Measurements from ENCODE around the gene GPR176. TPM values are rescaled to one million over a fixed set of nuclear protein-coding genes. Genes with fewer than 3 reads are reported as not detected.

The GPR176 gene
- polyA plus RNA-seq, 3 donors, result 0.08 to 0.18 TPM; not detected in 1

- Mint-ChIP-seq H3K27ac (no peak overlapping the region), H3K27me3 (ENCODE audit: low read depth in 3 of 3) (no peaks in the 10 kb centered on the region), H3K36me3 (peaks cover 3% of the 10 kb centered on the region in 2 donors), H3K4me1 (peaks cover 21% of the 10 kb centered on the region), H3K9me3 (peaks cover 0 to 5% (median 0%) of the 10 kb centered on the region in 7 donors), H3K4me3 (no peak overlapping the region)
- Histone ChIP-seq H2AFZ (ENCODE audit: insufficient read depth, low read depth, low read length, poor library complexity, severe bottlenecking) (no peak overlapping the region), H3K4me1 (ENCODE audit: control insufficient read depth in 1 of 2, insufficient read depth in 2 of 2, low read length in 2 of 2) (peaks cover 8 to 11% of the 10 kb centered on the region in 2 donors), H3K79me2 (ENCODE audit: insufficient read depth, low read length) (peaks cover 9% of the 10 kb centered on the region), H3K9ac (ENCODE audit: insufficient read depth, low read length, poor library complexity, severe bottlenecking) (no peak overlapping the region), H3K36me3 (replicated peaks in 1 of 2; ENCODE audit: control insufficient read depth in 1 of 2, insufficient read depth in 2 of 2, low read length in 2 of 2) (no peaks in the 10 kb centered on the region), H4K20me1 (ENCODE audit: insufficient read depth, low read length) (no peaks in the 10 kb centered on the region), H3K9me3 (replicated peaks in 1 of 2; ENCODE audit: control insufficient read depth in 1 of 2, insufficient read depth in 1 of 2, low read length in 2 of 2) (no peaks in the 10 kb centered on the region), H3K27me3 (ENCODE audit: control insufficient read depth in 2 of 2, insufficient read depth in 2 of 2, low read length in 2 of 2) (no peaks in the 10 kb centered on the region), H3K27ac (ENCODE audit: low read depth in 1 of 2, low read length in 2 of 2) (no peak overlapping the region), H3K4me3 (replicated peaks in 1 of 3; ENCODE audit: low read depth in 2 of 3, low read length in 3 of 3) (no peak overlapping the region), H3K4me2 (replicated peaks; ENCODE audit: extremely low read depth, low read length, poor library complexity, severe bottlenecking) (no peak overlapping the region)
- 93% methylated on average over 2 of the region's 4 CpGs for WGBS (ENCODE audit: insufficient coverage)
- DNase-seq, result no peak
- intact Hi-C loops (cut with micrococcal nuclease), result loop anchor here (5.0 to 10.0 kb wide), 6 partner anchors 147 to 487 kb away; partner anchors contain the start of genes BMF (in 1 of the 2), BUB1B (in 1 of the 2) and EIF2AK4 (in 1 of the 2)
- TF ChIP-seq CTCF (IDR thresholded peaks at IDR 0.05), result no peak
Observed at GRCh38 chr15:39788108-39788507, 132.0 kb downstream of the GPR176 start.

- H3K9ac ChIP-seq (ENCODE audit: insufficient read depth, low read length, poor library complexity, severe bottlenecking), result no peak overlapping the region
- WGBS (ENCODE audit: insufficient coverage), result 0% methylated on average over 1 of the region's 1 CpG
- H3K36me3 ChIP-seq (replicated peaks in 1 of 2; ENCODE audit: control insufficient read depth in 1 of 2, insufficient read depth in 2 of 2, low read length in 2 of 2), result no peaks in the 10 kb centered on the region
- H3K27ac Mint-ChIP-seq, result no peak overlapping the region
- H3K4me3 Mint-ChIP-seq, result no peak overlapping the region
- peaks cover 0 to 5% (median 0%) of the 10 kb centered on the region in 7 donors for H3K9me3 Mint-ChIP-seq
- no peak overlapping the region for H2AFZ ChIP-seq (ENCODE audit: insufficient read depth, low read depth, low read length, poor library complexity, severe bottlenecking)
- no peak for TF ChIP-seq CTCF (IDR thresholded peaks at IDR 0.05)
- H3K36me3 Mint-ChIP-seq, result peaks cover 3% of the 10 kb centered on the region in 2 donors
- H3K4me1 ChIP-seq (ENCODE audit: control insufficient read depth in 1 of 2, insufficient read depth in 2 of 2, low read length in 2 of 2), result peaks cover 10 to 12% of the 10 kb centered on the region in 2 donors
- H3K4me3 ChIP-seq (replicated peaks in 1 of 3; ENCODE audit: low read depth in 2 of 3, low read length in 3 of 3), result no peak overlapping the region
- no peak for DNase-seq
- H3K4me2 ChIP-seq (replicated peaks; ENCODE audit: extremely low read depth, low read length, poor library complexity, severe bottlenecking), result no peak overlapping the region
- H4K20me1 ChIP-seq (ENCODE audit: insufficient read depth, low read length), result no peaks in the 10 kb centered on the region
- intact Hi-C loops (cut with micrococcal nuclease), result loop anchor here (5.0 to 10.0 kb wide), 6 partner anchors 147 to 487 kb away; partner anchors contain the start of genes BMF (in 1 of the 2), BUB1B (in 1 of the 2) and EIF2AK4 (in 1 of the 2)
- H3K27me3 ChIP-seq (ENCODE audit: control insufficient read depth in 2 of 2, insufficient read depth in 2 of 2, low read length in 2 of 2), result no peaks in the 10 kb centered on the region
- no peak overlapping the region for H3K27ac ChIP-seq (ENCODE audit: low read depth in 1 of 2, low read length in 2 of 2)
- H3K9me3 ChIP-seq (replicated peaks in 1 of 2; ENCODE audit: control insufficient read depth in 1 of 2, insufficient read depth in 1 of 2, low read length in 2 of 2), result no peaks in the 10 kb centered on the region
- no peaks in the 10 kb centered on the region for H3K27me3 Mint-ChIP-seq (ENCODE audit: low read depth in 3 of 3)
- H3K79me2 ChIP-seq (ENCODE audit: insufficient read depth, low read length), result peaks cover 12% of the 10 kb centered on the region
- H3K4me1 Mint-ChIP-seq, result peaks cover 24% of the 10 kb centered on the region
Observed at GRCh38 chr15:39787479-39787878, 132.6 kb downstream of the GPR176 start.
